ENCODE results near the gene GCH1.

GCH1 gene

GRCh38 chr14:54857830-54858269 lies 44.8 kb downstream of the GCH1 start:
- DNase-seq: no peak

- DNase-seq: no peak
Observed at GRCh38 chr14:54856152-54856551, 46.5 kb downstream of the GCH1 start.

GRCh38 chr14:54854181-54854580 lies 48.4 kb downstream of the GCH1 start:
- DNase-seq: no peak

GRCh38 chr14:54853339-54853738 lies 49.3 kb downstream of the GCH1 start:
- DNase-seq: no peak

GRCh38 chr14:54852215-54852614 lies 50.4 kb downstream of the GCH1 start:
- DNase-seq: no peak

- DNase-seq: no peak
Observed at GRCh38 chr14:54848910-54849309, 53.7 kb downstream of the GCH1 start.

GRCh38 chr14:54845641-54846040 lies 57.0 kb downstream of the GCH1 start:
- DNase-seq: no peak

GRCh38 chr14:54844479-54844878 lies 58.1 kb downstream of the GCH1 start:
- no peak for DNase-seq

- DNase-seq: no peak
Observed at GRCh38 chr14:54840798-54841197, 61.8 kb downstream of the GCH1 start.

- DNase-seq: no peak
Observed at GRCh38 chr14:54840336-54840735, 62.3 kb downstream of the GCH1 start.

- DNase-seq: no peak
Observed at GRCh38 chr14:54839701-54840119, 62.9 kb downstream of the GCH1 start.

GRCh38 chr14:54838931-54839512 lies 63.6 kb downstream of the GCH1 start:
- DNase-seq: no peak

GRCh38 chr14:54837508-54838149 lies 65.0 kb downstream of the GCH1 start:
- DNase-seq: no peak

GRCh38 chr14:54836231-54836630 lies 66.4 kb downstream of the GCH1 start:
- no peak for DNase-seq

GRCh38 chr14:54834727-54835126 lies 67.9 kb downstream of the GCH1 start:
- no peak for DNase-seq

- no peak for DNase-seq
Observed at GRCh38 chr14:54834081-54834480, 68.5 kb downstream of the GCH1 start.

GRCh38 chr14:54830650-54831049 lies 72.0 kb downstream of the GCH1 start:
- DNase-seq: no peak

- no peak for DNase-seq
Observed at GRCh38 chr14:54829486-54830224, 73.0 kb downstream of the GCH1 start.

- DNase-seq: no peak
Observed at GRCh38 chr14:54828037-54828436, 74.6 kb downstream of the GCH1 start.

GRCh38 chr14:54823757-54824549 lies 78.7 kb downstream of the GCH1 start:
- DNase-seq: no peak

GRCh38 chr14:54822685-54823084 lies 79.9 kb downstream of the GCH1 start:
- DNase-seq: peak; percentile 25

GRCh38 chr14:54818201-54819133 lies 84.2 kb downstream of the GCH1 start:
- DNase-seq: peak; percentile 97

Data from islet precursor cell (in vitro differentiated cells).